A549 (cell line): ENCODE measurements around the gene ZNF750. TPM values are rescaled to one million over a fixed set of nuclear protein-coding genes. Genes with fewer than 3 reads are reported as not detected.

Experiments
- ATAC-seq, 2 experiments: fragments of 200-7000 bp in 1 of 2; fragments of >200 bp in 1 of 2; cut with Nextera tagmentation in 1 of 2; cut with Tn5 transposase in 1 of 2; 3 replicates each; pipeline versions ENCODE4 v1.8.0 to v1.9.1; 2018 to 2020; ENCODE audit warnings: mild to moderate bottlenecking in 1 of 2, moderate library complexity in 1 of 2
- CTCF ChIA-PET: fragments of 300-600 bp; sonication (Branson Sonifier 250); formaldehyde crosslinking; extraction: SDS; loops from one replicate; lab custom pipeline; 2021; ENCODE audit warnings: antibody characterized with exemption, inconsistent platforms; lab: Yijun Ruan, JAX
- POLR2A ChIA-PET: fragments of 350-600 bp; formaldehyde crosslinking; extraction: SDS; loops from one replicate; lab custom pipeline; 2021; ENCODE audit warnings: antibody characterized with exemption, inconsistent platforms; lab: Yijun Ruan, JAX
- DNase-seq, 2 experiments: peaks; one replicate each; pipeline versions ENCODE4 v3.0.0 to v3.0.0-alpha.2; 2011 to 2016; ENCODE audit warnings: low read depth in 1 of 2, low spot score in 1 of 2
- FAIRE-seq: peaks from 2 replicates; lab custom pipeline; 2011; peaks lifted over from hg19 to GRCh38; lab: Jason Lieb, UNC
- H3K27ac ChIP-seq, 2 experiments: fragments of >200 bp; sonication (Bioruptor Twin); formaldehyde crosslinking; 3 replicates each; pipeline ENCODE4 v1.5.1; 2016 to 2017
- H3K4me1 ChIP-seq: fragments of >200 bp; sonication (Bioruptor Twin); formaldehyde crosslinking; 3 replicates; pipeline ENCODE4 v1.6.1; 2016
- H3K4me2 ChIP-seq: fragments of >200 bp; sonication (Bioruptor Twin); formaldehyde crosslinking; 3 replicates; pipeline ENCODE4 v1.6.1; 2016
- H3K4me3 ChIP-seq: fragments of >200 bp; sonication (Bioruptor Twin); formaldehyde crosslinking; 3 replicates; pipeline ENCODE4 v1.5.1; 2016
- H3K9me3 ChIP-seq: fragments of >200 bp; sonication (Bioruptor Twin); formaldehyde crosslinking; 3 replicates; pipeline ENCODE4 v1.6.1; 2016
- E2F6 ChIP-seq: IDR thresholded peaks from 2 replicates; pipeline ENCODE4 v1.6.1; 2012; ENCODE audit warnings: low read depth, borderline replicate concordance
- EHMT2 ChIP-seq: fragments of 200-600 bp; sonication (generic); IDR thresholded peaks from 2 replicates; pipeline ENCODE4 v1.6.1; 2016; ENCODE audit warnings: antibody characterized with exemption, low read depth, mild to moderate bottlenecking, moderate library complexity
- EP300 ChIP-seq, 2 experiments: fragments of >200 bp; sonication (Bioruptor Twin); formaldehyde crosslinking; IDR thresholded peaks; 2 replicates in 1 of 2; 3 replicates in 1 of 2; pipeline ENCODE4 v1.6.1; 2016 to 2017
- JUNB ChIP-seq: fragments of >200 bp; sonication (Bioruptor Twin); formaldehyde crosslinking; IDR thresholded peaks from 2 replicates; pipeline ENCODE4 v1.6.1; 2016
- PHF8 ChIP-seq: fragments of 200-600 bp; sonication (generic); IDR thresholded peaks from 2 replicates; pipeline ENCODE4 v1.6.1; 2016; ENCODE audit warnings: low read depth, mild to moderate bottlenecking, antibody characterized with exemption, moderate library complexity, borderline replicate concordance
- RARB ChIP-seq: fragments of 250-450 bp; sonication (Bioruptor Pico); IDR thresholded peaks from 2 replicates; pipeline ENCODE4 v1.8.0; 2021; ENCODE audit warnings: mild to moderate bottlenecking, moderate library complexity
- RCOR1 ChIP-seq: fragments of 150-350 bp; IDR thresholded peaks from 2 replicates; pipeline ENCODE4 v1.6.1; 2014; ENCODE audit warnings: antibody characterized with exemption, low read length, low read depth
- REST ChIP-seq: fragments of 200-600 bp; sonication (generic); IDR thresholded peaks from 2 replicates; pipeline ENCODE4 v1.6.1; 2016; ENCODE audit warnings: antibody characterized with exemption, mild to moderate bottlenecking, moderate library complexity
- SMC3 ChIP-seq: fragments of >200 bp; sonication (Bioruptor Twin); formaldehyde crosslinking; IDR thresholded peaks from 3 replicates; pipeline ENCODE4 v1.6.1; 2018; ENCODE audit warnings: inconsistent platforms
- TP53 ChIP-seq: fragments of 250-450 bp; sonication (Bioruptor Pico); IDR thresholded peaks from 2 replicates; pipeline ENCODE4 v1.5.0; 2021; ENCODE audit warnings: mild to moderate bottlenecking, moderate library complexity
- WGBS: methylation state at CpG from one replicate; pipeline ENCODE4 v1.1.6; 2017; ENCODE audit errors: missing lambda C conversion rate; 5-methylcytosine and 5-hydroxymethylcytosine counted together
- polyA plus RNA-seq, 4 experiments: library from polyadenylated mRNA; depleted of rRNA in 3 of 4; stranded (reverse); fragments of >200 nt; fragmentation: RNase III in 1 of 4; extraction: RNeasy Plus Mini Kit Qiagen cat#74134 plus additional on column Dnase treatment in 1 of 4; gene quantifications; 2 replicates in 3 of 4; 3 replicates in 1 of 4; pipeline ENCODE4 v1.2.3, GENCODE V29; 2011 to 2017
- TF ChIP-seq, protein P1 (sequence below): IDR thresholded peaks from 2 replicates; pipeline ENCODE4 v1.6.1; 2012
- TF ChIP-seq, protein P2 (sequence below): fragments of 150-350 bp; IDR thresholded peaks from 2 replicates; pipeline ENCODE4 v1.6.1; 2014; ENCODE audit warnings: low read depth, mild to moderate bottlenecking, low read length

Gene ZNF750
- polyA plus RNA-seq, 2 of the 4 experiments (the other 2 are of a cell fraction) = not detected

- Histone ChIP-seq H3K4me3 (no peak overlapping the region), H3K27ac (no peak overlapping the region), H3K9me3 (no peaks in the 10 kb centered on the region), H3K4me2 (no peak overlapping the region), H3K4me1 (0 out of 3 replicates have a peak, but pooled peaks cover 6% of the 10 kb centered on the region)
- no peak for FAIRE-seq
- no peak for DNase-seq
- POLR2A ChIA-PET = no interaction called here
- ATAC-seq = no peak
- WGBS = 89% methylated on average over 9 of the region's 9 CpGs
- TF ChIP-seq RARB (no peak), PHF8 (no peak), JUNB (no peak), E2F6 (no peak), RCOR1 (no peak), TP53 (CRISPR knock-in tag) (no peak), REST (no peak), SMC3 (no peak), EHMT2 (no peak), EP300 (IDR thresholded peaks at IDR 0.05) (no peak)
- TF ChIP-seq, protein P1, sequence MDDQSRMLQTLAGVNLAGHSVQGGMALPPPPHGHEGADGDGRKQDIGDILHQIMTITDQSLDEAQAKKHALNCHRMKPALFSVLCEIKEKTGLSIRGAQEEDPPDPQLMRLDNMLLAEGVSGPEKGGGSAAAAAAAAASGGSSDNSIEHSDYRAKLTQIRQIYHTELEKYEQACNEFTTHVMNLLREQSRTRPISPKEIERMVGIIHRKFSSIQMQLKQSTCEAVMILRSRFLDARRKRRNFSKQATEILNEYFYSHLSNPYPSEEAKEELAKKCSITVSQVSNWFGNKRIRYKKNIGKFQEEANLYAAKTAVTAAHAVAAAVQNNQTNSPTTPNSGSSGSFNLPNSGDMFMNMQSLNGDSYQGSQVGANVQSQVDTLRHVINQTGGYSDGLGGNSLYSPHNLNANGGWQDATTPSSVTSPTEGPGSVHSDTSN = no peak
- CTCF ChIA-PET = interaction anchor here (0.7 to 1.0 kb wide), 2 partner anchors 10 to 13 kb away, joined by 3 read pairs; no protein-coding TSS in a partner anchor
Measured at GRCh38 chr17:82865774-82866395, 26.1 kb upstream of the ZNF750 start.

- FAIRE-seq (no peak), ATAC-seq (no peak), DNase-seq (no peak)
- TF ChIP-seq, protein P2, sequence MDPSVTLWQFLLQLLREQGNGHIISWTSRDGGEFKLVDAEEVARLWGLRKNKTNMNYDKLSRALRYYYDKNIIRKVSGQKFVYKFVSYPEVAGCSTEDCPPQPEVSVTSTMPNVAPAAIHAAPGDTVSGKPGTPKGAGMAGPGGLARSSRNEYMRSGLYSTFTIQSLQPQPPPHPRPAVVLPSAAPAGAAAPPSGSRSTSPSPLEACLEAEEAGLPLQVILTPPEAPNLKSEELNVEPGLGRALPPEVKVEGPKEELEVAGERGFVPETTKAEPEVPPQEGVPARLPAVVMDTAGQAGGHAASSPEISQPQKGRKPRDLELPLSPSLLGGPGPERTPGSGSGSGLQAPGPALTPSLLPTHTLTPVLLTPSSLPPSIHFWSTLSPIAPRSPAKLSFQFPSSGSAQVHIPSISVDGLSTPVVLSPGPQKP = no peak
- TF ChIP-seq REST (no peak), PHF8 (no peak)
- Histone ChIP-seq H3K4me2 (no peak overlapping the region), H3K4me1 (peaks cover 6% of the 10 kb centered on the region; the same call in 1 of the 3 replicates), H3K9me3 (no peaks in the 10 kb centered on the region), H3K4me3 (no peak overlapping the region), H3K27ac (no peak overlapping the region)
- WGBS = 90% methylated on average over 14 of the region's 23 CpGs
- POLR2A ChIA-PET = no interaction called here
- CTCF ChIA-PET = interaction anchor here (1.7 to 1.8 kb wide), 2 partner anchors 8 to 12 kb away, joined by 4 to 10 read pairs; no protein-coding TSS in a partner anchor
Measured at GRCh38 chr17:82865274-82865673, 25.5 kb upstream of the ZNF750 start.
